Ishikawa (cell line): ENCODE measurements around the gene HOXA5.

Source experiments
- CEBPB ChIP-seq: IDR thresholded peaks from 2 replicates; pipeline ENCODE4 v1.6.1; 2012
- CREB1 ChIP-seq: IDR thresholded peaks from 2 replicates; pipeline ENCODE4 v1.6.1; 2012; ENCODE audit warnings: low read depth
- EGR1 ChIP-seq: IDR thresholded peaks from 2 replicates; pipeline ENCODE4 v1.6.1; 2012
- EP300 ChIP-seq: IDR thresholded peaks from 2 replicates; pipeline ENCODE4 v1.6.1; 2012; ENCODE audit warnings: borderline replicate concordance
- FOXM1 ChIP-seq: IDR thresholded peaks from 2 replicates; pipeline ENCODE4 v1.6.1; 2012; ENCODE audit warnings: low read depth, borderline replicate concordance
- NFIC ChIP-seq: IDR thresholded peaks from 2 replicates; pipeline ENCODE4 v1.6.1; 2012
- RAD21 ChIP-seq: IDR thresholded peaks from 2 replicates; pipeline ENCODE4 v1.6.1; 2012; ENCODE audit warnings: low read depth
- TAF1 ChIP-seq: IDR thresholded peaks from 2 replicates; pipeline ENCODE4 v1.6.1; 2012; ENCODE audit warnings: low read depth, mild to moderate bottlenecking
- TCF12 ChIP-seq: IDR thresholded peaks from 2 replicates; pipeline ENCODE4 v1.6.1; 2012; ENCODE audit warnings: low read depth
- TEAD4 ChIP-seq: IDR thresholded peaks from 2 replicates; pipeline ENCODE4 v1.6.1; 2012
- YY1 ChIP-seq: IDR thresholded peaks from 2 replicates; pipeline ENCODE4 v1.6.1; 2012; ENCODE audit warnings: low read depth
- ZBTB7A ChIP-seq: IDR thresholded peaks from 2 replicates; pipeline ENCODE4 v1.6.1; 2012; ENCODE audit warnings: low read depth
- TF ChIP-seq, protein P1 (sequence below): IDR thresholded peaks from 2 replicates; pipeline ENCODE4 v1.6.1; 2012
- TF ChIP-seq, protein P2 (sequence below): IDR thresholded peaks from 2 replicates; pipeline ENCODE4 v1.6.1; 2012; ENCODE audit warnings: low read depth, mild to moderate bottlenecking
- TF ChIP-seq, protein P3 (sequence below): IDR thresholded peaks from 2 replicates; pipeline ENCODE4 v1.6.1; 2012

Gene HOXA5

DNA sequence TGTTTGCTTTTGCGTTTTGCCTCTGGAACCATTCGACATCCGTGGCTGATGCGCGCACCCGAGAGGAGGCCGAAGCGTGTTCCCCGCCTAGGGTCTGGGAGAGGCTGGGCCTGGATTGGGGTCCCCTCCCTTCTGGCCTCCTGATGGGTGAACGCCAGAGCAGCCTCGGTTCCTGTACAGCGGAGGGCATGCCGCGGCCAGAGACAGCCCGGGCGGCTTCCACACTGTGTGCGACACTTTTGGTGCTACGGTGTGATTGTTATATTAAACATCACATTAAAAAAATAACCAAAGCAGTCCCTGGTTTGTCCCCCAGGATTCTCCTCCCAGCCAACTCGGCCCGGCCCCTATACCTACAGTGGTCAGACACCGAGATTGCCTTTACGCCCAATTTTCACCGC lies 16.7 kb upstream of the HOXA5 start:
- TF ChIP-seq ZBTB7A (no peak), CEBPB (no peak)

DNA sequence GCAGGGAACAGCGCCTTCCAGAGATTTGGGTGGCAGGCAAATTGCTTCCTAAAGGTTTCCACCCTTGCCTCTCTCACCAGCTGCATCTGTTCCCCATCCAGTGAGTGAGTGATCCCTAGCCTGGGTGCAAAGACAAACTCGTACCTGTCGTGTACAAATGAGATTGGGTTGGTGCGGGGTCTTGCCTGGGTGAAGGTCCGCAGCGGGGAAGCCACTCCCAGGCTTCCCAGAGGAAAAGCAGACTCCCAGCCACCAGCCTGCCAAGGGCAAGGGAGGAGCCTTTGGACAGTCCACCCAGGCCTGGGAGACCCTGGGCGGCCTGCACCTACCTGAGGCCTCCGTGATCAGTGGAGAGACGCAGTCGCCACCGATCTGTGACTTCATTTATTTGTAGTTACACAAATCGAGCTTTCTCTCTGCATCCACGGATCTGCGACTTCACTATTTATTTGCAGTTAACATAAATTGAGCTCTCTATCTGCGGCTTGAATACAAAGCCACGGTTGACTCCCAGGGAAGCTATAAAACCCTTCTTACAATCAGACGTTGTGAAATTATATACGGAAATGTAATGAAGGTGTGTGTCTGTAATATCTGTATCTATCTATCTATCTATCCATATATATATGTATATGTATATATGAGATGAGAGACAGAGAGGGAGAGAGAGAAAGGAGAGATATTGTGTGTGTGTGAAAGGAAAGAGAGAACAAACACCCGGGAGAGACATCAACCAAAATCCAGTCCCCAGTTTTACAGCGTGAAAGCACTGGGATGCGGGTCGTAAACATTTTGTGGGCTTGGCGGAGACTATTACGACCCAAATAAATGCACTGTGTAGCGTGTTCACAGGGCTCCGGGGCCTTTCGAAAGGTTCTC lies 16.0 kb upstream of the HOXA5 start:
- TF ChIP-seq CREB1 (no peak), TAF1 (no peak), EP300 (no peak), FOXM1 (no peak), CEBPB (no peak), ZBTB7A (no peak), TCF12 (no peak), RAD21 (no peak), YY1 (no peak), EGR1 (no peak), NFIC (no peak), TEAD4 (no peak)
- TF ChIP-seq, protein P1, sequence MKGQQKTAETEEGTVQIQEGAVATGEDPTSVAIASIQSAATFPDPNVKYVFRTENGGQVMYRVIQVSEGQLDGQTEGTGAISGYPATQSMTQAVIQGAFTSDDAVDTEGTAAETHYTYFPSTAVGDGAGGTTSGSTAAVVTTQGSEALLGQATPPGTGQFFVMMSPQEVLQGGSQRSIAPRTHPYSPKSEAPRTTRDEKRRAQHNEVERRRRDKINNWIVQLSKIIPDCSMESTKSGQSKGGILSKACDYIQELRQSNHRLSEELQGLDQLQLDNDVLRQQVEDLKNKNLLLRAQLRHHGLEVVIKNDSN, result no peak
- TF ChIP-seq, protein P2, sequence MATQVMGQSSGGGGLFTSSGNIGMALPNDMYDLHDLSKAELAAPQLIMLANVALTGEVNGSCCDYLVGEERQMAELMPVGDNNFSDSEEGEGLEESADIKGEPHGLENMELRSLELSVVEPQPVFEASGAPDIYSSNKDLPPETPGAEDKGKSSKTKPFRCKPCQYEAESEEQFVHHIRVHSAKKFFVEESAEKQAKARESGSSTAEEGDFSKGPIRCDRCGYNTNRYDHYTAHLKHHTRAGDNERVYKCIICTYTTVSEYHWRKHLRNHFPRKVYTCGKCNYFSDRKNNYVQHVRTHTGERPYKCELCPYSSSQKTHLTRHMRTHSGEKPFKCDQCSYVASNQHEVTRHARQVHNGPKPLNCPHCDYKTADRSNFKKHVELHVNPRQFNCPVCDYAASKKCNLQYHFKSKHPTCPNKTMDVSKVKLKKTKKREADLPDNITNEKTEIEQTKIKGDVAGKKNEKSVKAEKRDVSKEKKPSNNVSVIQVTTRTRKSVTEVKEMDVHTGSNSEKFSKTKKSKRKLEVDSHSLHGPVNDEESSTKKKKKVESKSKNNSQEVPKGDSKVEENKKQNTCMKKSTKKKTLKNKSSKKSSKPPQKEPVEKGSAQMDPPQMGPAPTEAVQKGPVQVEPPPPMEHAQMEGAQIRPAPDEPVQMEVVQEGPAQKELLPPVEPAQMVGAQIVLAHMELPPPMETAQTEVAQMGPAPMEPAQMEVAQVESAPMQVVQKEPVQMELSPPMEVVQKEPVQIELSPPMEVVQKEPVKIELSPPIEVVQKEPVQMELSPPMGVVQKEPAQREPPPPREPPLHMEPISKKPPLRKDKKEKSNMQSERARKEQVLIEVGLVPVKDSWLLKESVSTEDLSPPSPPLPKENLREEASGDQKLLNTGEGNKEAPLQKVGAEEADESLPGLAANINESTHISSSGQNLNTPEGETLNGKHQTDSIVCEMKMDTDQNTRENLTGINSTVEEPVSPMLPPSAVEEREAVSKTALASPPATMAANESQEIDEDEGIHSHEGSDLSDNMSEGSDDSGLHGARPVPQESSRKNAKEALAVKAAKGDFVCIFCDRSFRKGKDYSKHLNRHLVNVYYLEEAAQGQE, result no peak
- TF ChIP-seq, protein P3, sequence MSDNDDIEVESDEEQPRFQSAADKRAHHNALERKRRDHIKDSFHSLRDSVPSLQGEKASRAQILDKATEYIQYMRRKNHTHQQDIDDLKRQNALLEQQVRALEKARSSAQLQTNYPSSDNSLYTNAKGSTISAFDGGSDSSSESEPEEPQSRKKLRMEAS, result no peak

DNA sequence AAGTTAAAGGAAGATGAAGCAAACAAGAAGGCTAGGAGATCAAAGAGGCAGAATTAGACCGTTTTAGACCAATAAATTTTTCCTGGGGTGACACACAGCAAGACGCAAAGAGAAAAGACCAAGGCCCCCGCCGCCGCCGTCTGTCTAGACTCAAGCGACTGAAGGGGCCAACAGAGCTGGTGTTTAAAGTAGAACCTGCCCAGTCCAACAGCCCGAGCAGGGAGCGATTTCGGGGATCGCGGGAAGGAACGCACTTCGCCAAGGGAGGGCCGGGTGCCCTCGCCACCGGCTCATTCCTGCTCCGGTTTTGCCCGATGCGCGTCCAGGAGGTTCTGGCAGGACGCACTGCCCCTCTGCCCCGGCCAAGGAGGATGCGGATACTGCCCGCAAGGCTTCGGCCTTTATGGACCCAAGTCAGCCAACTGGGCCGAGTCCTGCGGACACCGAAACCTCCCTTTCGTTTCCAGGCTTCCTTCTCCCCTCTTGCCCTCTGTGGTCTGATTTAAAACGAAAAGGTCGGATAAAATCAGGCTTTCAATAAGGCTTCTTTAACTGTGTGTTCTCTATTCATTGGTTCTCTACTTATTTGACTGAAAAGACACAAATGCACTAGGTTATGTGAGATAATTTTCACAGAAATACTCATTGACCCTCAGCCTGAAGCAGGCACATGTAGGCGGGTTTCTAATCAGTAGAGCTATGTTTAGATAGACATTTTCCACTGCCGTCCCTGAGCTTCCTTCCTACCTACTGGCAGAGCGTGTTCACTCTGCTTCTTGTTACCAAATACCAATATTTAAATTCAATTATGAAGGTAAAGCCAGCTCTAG lies 15.2 kb upstream of the HOXA5 start:
- no peak for TF ChIP-seq CEBPB

DNA sequence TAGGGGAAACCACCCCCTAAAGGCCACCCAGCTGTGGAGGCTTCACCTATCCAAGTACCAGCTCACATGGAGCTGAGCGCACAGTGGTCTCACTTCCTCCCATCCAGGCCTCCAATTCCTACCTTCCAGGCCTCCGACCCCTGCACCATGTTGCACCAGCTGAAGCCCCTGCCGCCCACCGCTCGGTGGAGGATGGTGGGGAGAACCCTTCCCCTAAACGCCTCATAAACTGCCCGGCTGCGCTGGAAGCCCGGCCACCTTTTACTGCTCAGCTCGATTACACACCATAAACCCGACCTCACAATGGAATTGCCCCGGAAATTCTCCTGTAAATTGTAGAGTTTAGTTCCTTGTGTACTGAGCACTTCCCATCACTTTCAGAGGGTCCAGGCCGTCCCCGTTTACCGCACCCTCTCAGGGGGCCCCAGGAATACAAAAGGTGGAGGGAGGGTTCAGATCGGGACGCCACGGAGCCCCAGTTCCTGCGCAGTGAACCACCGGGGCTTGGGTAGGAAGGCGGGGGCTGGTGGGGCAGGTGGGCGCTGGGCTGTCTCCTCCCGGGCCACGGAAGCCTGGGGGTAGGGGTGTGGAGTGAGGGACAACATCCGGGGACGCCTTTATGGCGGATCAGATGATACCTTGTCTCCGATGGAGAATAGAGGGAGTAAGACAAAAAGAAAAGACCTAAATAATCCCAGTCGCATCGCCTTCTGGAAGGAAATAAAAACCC lies 14.4 kb upstream of the HOXA5 start:
- TF ChIP-seq TCF12, result no peak
- TF ChIP-seq TAF1, result no peak
- TF ChIP-seq EP300, result no peak
- TF ChIP-seq, protein P1, result no peak
- TF ChIP-seq RAD21, result no peak
- no peak for TF ChIP-seq YY1
- no peak for TF ChIP-seq CREB1
- no peak for TF ChIP-seq TEAD4
- no peak for TF ChIP-seq FOXM1
- TF ChIP-seq EGR1, result no peak
- no peak for TF ChIP-seq CEBPB
- TF ChIP-seq, protein P2, result no peak
- TF ChIP-seq, protein P3, result no peak
- no peak for TF ChIP-seq NFIC
- TF ChIP-seq ZBTB7A, result no peak

DNA sequence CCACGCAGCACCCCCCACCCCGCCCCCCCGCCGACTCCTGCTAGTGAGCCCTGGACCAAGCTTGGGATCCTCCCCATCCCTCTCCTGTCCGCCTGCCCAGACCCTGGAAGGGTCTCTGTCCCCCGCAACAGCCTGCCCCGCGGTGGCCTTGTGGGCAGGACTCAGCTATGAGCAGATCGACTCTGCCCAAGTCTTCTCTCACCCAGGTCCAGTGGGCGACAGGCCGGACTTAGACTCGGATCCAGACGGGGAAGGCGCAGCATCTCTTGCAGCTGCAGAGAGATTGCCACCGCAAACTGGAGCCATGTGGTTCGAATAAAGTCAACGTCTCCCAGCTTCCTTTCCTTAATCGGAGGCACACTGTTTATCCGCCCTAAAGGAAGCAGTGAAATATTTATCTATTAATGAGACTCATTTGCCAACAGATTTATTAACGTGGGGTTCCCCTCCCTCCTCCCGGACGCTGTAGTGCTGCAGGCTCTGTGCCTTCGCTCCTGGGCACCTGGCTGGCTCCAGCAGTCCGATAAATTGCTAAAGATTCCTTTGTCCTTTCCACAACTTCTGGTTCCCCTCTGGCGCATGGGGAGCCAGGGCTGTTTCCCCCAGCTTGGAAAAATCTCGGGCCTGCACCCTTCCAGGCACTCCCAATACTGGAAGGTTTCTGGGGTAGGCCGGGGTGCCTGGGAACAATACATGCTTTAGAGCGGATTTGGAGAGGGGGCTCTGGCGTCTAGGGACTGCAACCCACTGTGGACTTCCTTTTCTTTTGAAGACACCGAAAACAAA lies 13.6 kb upstream of the HOXA5 start:
- TF ChIP-seq CREB1, result no peak
- no peak for TF ChIP-seq FOXM1
- TF ChIP-seq, protein P3, result no peak
- no peak for TF ChIP-seq ZBTB7A
- TF ChIP-seq TEAD4, result no peak
- TF ChIP-seq, protein P2, result no peak
- no peak for TF ChIP-seq YY1
- no peak for TF ChIP-seq TCF12
- no peak for TF ChIP-seq RAD21
- TF ChIP-seq EP300, result no peak
- TF ChIP-seq EGR1, result no peak
